ENCODE measurements around the gene ZC3H7A.
A peak's percentile ranks its signal among the peaks of the same experiment; 100 is the strongest.

ZC3H7A gene

DNA sequence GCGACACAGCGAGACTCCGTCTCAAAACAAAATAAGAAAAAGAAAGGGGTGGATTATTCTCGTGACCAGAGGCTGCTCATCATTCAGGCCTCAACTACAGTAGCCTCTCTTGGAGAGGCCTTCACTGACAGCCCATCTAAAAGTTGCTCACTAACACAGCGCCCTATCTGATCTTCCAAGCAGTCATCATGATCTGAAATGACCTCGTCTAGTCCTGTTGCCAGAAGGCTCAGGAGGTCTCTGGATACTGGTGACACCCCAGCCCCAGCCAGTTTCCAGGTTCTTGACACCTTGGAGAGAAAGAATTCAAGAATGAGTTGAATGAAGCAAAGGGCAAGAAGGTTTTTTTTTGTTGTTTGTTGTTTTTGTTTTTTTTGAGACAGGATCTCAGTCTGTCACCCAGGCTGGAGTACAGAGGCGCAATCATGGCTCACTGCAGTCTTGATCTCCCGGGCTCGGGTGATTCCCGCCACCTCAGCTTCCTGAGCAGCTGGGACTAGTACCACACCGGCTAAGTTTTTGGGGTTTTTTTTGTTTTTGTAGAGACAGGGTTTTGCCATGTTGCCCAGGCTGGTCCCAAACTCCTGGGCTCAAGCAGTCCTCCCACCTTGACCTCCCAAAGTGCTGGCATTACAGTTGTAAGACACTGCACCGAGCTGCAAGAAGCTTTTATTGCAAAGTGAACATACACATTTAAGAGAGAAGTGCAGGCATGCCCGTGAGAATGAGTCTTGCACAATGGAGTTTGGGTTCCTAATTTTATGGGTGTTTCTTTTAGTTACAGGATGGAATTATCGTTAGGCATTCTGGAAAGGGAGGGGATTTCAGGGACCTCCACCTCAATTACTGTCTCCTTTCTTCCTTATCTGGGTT, 2.7 kb upstream of the ZC3H7A start:
- no peaks in the 10 kb centered on the region for H3K9me3 ChIP-seq (ENCODE audit: control insufficient read depth, insufficient read depth, low read length)
- H3K27ac ChIP-seq (ENCODE audit: low read depth, low read length), result no peak overlapping the region
- H3K9ac ChIP-seq (ENCODE audit: low read depth, low read length), result no peak overlapping the region
- no peaks in the 10 kb centered on the region for H3K27me3 ChIP-seq (ENCODE audit: control insufficient read depth, insufficient read depth, low read length)
- H3K36me3 ChIP-seq (ENCODE audit: control insufficient read depth, insufficient read depth, low read length), result peaks cover 6% of the 10 kb centered on the region
- H3K4me3 ChIP-seq (ENCODE audit: low read depth, low read length), result no peak overlapping the region
- peaks cover 9% of the 10 kb centered on the region; the same call in 1 of the 2 replicates for H3K4me1 ChIP-seq (ENCODE audit: control insufficient read depth, insufficient read depth, low read length)

DNA sequence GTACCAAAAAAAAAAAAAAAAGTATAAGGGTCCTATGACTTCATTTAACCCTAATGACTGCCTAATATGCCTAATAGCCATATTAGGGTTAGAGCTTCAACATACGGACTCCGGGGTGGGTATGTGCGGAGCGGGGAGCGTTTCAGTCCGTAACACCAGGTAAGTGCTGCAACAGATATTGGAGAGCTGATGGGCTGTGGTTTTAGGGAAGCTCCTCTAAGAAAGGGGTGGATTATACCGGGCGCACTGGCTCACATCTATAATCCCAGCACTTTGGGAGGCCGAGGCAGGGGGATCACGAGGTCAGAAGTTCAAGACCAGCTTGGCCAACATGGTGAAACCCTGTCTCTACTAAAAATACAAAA, 1.9 kb upstream of the ZC3H7A start:
- no peak overlapping the region for H3K9ac ChIP-seq (ENCODE audit: low read depth, low read length)
- peak overlapping the region; percentile 88; the same call in 1 of the 2 replicates for H3K4me3 ChIP-seq (ENCODE audit: low read depth, low read length)
- no peak overlapping the region for H3K27ac ChIP-seq (ENCODE audit: low read depth, low read length)
- peaks cover 9% of the 10 kb centered on the region; the same call in 1 of the 2 replicates for H3K4me1 ChIP-seq (ENCODE audit: control insufficient read depth, insufficient read depth, low read length)
- H3K27me3 ChIP-seq (ENCODE audit: control insufficient read depth, insufficient read depth, low read length), result no peaks in the 10 kb centered on the region
- peaks cover 8% of the 10 kb centered on the region for H3K36me3 ChIP-seq (ENCODE audit: control insufficient read depth, insufficient read depth, low read length)
- no peaks in the 10 kb centered on the region for H3K9me3 ChIP-seq (ENCODE audit: control insufficient read depth, insufficient read depth, low read length)

DNA sequence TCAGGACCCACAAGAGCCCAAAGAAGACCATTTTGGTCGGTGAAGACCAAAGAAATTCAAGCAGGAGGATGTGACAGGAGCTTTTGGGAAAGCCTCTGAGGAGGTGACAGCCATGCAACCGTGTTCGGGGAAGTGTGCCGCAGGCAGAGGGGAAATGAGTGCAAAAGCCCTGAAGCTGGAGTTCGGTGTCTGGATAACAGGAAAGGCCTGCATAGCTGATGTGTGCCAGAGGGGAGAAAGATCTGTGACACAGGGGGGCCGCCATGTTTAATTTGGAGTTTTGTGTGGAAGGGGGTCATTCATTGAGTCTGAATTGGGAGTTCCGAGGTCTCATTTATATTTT, 870 bp upstream of the ZC3H7A start:
- H3K27me3 ChIP-seq (ENCODE audit: control insufficient read depth, insufficient read depth, low read length), result no peaks in the 10 kb centered on the region
- peak overlapping the region; percentile 88 for H3K4me3 ChIP-seq (ENCODE audit: low read depth, low read length)
- H3K9me3 ChIP-seq (ENCODE audit: control insufficient read depth, insufficient read depth, low read length), result no peaks in the 10 kb centered on the region
- H3K36me3 ChIP-seq (ENCODE audit: control insufficient read depth, insufficient read depth, low read length), result peaks cover 15% of the 10 kb centered on the region
- H3K4me1 ChIP-seq (ENCODE audit: control insufficient read depth, insufficient read depth, low read length), result peaks cover 9% of the 10 kb centered on the region; the same call in 1 of the 2 replicates
- H3K27ac ChIP-seq (ENCODE audit: low read depth, low read length), result peak overlapping the region; percentile 99
- H3K9ac ChIP-seq (ENCODE audit: low read depth, low read length), result peak overlapping the region; percentile 89

DNA sequence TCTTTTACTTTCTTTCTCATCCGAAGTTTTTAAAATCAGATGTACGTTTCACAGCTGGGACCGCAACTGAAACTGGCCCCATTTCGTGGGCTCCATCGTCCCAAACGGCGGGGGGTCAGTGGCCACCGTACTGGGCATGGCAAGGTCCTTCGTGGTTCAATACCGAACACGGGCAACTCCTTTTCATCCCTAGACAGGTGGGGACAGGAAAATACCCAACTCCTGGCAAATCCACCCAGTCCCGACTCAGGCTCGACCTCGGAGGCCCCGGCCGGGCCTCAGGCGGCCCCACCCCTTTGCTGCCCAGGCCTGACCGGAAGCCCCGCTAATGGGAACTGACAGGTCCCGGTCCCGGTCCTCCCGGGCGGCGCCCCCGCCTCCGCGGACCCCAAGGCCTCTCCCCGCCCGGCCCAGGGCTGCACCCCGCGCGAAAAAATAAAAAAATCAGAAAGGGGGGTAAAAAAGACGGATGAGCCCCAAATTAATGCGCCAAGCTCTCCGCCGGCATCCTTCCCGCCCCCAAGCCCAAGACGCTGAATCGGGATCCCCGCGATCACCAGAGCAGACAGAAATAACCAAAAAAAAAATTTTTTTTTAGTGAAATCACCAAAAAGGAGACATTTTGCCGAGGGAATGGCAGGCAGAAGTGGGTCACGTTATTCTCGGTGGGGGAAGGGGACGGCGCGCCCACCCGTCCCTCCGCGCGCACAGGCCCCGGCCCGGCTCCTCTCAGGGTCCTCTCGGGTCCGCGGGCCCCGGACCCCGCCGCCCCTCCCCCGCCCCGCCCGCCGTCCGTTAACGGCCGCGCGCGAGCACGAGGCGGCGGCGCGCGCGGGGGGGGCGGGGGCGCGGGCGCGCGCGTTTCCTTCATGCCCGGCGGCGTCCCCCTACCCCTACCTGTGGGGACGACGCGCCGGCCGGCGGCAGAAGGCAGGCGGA, 562 bp downstream of the ZC3H7A start:
- Histone ChIP-seq H3K9me3 (ENCODE audit: control insufficient read depth, insufficient read depth, low read length) (no peaks in the 10 kb centered on the region), H3K27ac (ENCODE audit: low read depth, low read length) (peak overlapping the region; percentile 82), H3K4me1 (ENCODE audit: control insufficient read depth, insufficient read depth, low read length) (peaks cover 9% of the 10 kb centered on the region; the same call in 1 of the 2 replicates), H3K27me3 (ENCODE audit: control insufficient read depth, insufficient read depth, low read length) (no peaks in the 10 kb centered on the region), H3K9ac (ENCODE audit: low read depth, low read length) (peak overlapping the region; percentile 72), H3K4me3 (ENCODE audit: low read depth, low read length) (peak overlapping the region; percentile 91), H3K36me3 (ENCODE audit: control insufficient read depth, insufficient read depth, low read length) (peaks cover 15% of the 10 kb centered on the region)

DNA sequence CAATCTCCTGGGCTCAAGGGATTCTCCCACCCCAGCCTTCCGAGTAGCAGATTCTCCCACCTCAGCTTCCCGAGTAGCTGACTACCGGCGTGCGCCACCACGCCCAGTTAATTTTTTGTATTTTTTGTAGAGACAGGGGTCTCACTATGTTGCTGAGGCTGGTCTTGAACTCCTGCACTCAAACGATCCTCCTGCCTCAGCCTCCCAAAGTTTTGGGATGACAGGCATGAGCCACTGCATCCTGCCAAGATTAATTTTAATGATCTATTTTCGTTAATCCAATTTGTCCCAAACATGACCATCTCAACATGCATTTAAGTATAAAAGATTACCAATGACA, 1.2 kb downstream of the ZC3H7A start:
- no peaks in the 10 kb centered on the region for H3K9me3 ChIP-seq (ENCODE audit: control insufficient read depth, insufficient read depth, low read length)
- no peaks in the 10 kb centered on the region for H3K27me3 ChIP-seq (ENCODE audit: control insufficient read depth, insufficient read depth, low read length)
- peaks cover 9% of the 10 kb centered on the region; the same call in 1 of the 2 replicates for H3K4me1 ChIP-seq (ENCODE audit: control insufficient read depth, insufficient read depth, low read length)
- no peak overlapping the region for H3K9ac ChIP-seq (ENCODE audit: low read depth, low read length)
- peak overlapping the region; percentile 82 for H3K27ac ChIP-seq (ENCODE audit: low read depth, low read length)
- peak overlapping the region; percentile 91 for H3K4me3 ChIP-seq (ENCODE audit: low read depth, low read length)
- H3K36me3 ChIP-seq (ENCODE audit: control insufficient read depth, insufficient read depth, low read length), result peaks cover 15% of the 10 kb centered on the region

DNA sequence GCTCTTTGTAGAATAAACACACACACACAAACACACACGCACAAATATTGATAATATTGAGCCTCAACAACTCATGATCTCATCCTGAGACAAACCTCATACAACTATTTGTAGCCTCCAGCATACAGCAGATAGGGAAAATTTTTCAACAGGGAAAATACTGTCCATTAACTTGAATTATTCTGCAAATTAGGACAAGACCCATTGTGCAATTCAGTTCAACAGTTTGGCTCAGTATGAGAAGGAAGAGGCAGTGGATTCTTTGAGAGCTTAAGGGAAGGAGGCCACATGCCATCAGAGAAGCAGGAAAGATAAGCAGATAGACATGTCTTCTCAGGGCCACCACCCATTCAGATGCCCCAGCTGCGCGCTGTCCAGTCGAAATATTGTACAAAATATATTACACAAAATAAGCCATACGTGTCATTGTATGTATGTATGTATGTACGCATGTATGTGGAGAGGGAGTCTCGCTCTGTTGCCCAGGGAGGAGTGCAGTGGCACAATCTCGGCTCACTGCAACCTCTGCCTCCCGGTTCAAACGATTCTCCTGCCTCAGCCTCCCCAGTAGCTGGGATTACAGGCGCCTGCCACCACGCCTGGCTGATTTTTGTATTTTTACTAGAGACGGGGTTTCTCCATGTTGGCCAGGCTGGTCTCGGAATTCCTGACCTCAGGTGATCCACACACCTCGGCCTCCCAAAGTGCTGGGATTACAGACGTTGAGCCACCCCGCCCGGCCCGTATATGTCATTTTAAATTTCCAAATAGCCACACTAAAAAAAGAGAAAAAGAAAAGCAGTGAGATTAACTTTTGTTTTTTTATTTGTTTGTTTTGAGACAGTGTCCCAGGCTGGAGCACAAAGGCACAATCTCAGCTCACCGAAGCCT, 1.8 kb downstream of the ZC3H7A start:
- no peaks in the 10 kb centered on the region for H3K27me3 ChIP-seq (ENCODE audit: control insufficient read depth, insufficient read depth, low read length)
- H3K9me3 ChIP-seq (ENCODE audit: control insufficient read depth, insufficient read depth, low read length), result no peaks in the 10 kb centered on the region
- peaks cover 9% of the 10 kb centered on the region; the same call in 1 of the 2 replicates for H3K4me1 ChIP-seq (ENCODE audit: control insufficient read depth, insufficient read depth, low read length)
- no peak overlapping the region for H3K9ac ChIP-seq (ENCODE audit: low read depth, low read length)
- H3K36me3 ChIP-seq (ENCODE audit: control insufficient read depth, insufficient read depth, low read length), result peaks cover 16% of the 10 kb centered on the region
- no peak overlapping the region for H3K27ac ChIP-seq (ENCODE audit: low read depth, low read length)
- peak overlapping the region; percentile 91; the same call in 1 of the 2 replicates for H3K4me3 ChIP-seq (ENCODE audit: low read depth, low read length)

DNA sequence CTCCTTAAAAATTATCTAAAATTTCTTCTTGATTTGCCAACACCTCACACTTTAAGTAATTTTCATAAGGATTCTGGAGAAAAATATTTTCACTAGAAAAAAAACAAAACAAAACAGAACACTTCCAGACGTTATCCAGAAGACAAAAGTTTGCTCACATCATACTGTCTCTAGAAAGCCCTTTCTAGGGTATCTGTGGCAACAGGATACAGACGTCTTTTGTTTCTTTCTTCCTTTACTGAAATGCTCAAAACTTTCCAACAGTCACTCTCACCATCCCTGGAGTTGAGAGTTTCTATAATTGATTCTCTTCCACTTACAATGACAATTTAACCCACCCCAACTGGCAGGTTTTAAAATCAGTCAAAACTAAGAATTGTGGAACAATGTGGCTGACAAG, 2.6 kb downstream of the ZC3H7A start:
- Histone ChIP-seq H3K27me3 (ENCODE audit: control insufficient read depth, insufficient read depth, low read length) (no peaks in the 10 kb centered on the region), H3K36me3 (ENCODE audit: control insufficient read depth, insufficient read depth, low read length) (peaks cover 20% of the 10 kb centered on the region), H3K4me1 (ENCODE audit: control insufficient read depth, insufficient read depth, low read length) (peaks cover 9% of the 10 kb centered on the region; the same call in 1 of the 2 replicates), H3K9ac (ENCODE audit: low read depth, low read length) (no peak overlapping the region), H3K4me3 (ENCODE audit: low read depth, low read length) (no peak overlapping the region), H3K9me3 (ENCODE audit: control insufficient read depth, insufficient read depth, low read length) (no peaks in the 10 kb centered on the region), H3K27ac (ENCODE audit: low read depth, low read length) (no peak overlapping the region)

DNA sequence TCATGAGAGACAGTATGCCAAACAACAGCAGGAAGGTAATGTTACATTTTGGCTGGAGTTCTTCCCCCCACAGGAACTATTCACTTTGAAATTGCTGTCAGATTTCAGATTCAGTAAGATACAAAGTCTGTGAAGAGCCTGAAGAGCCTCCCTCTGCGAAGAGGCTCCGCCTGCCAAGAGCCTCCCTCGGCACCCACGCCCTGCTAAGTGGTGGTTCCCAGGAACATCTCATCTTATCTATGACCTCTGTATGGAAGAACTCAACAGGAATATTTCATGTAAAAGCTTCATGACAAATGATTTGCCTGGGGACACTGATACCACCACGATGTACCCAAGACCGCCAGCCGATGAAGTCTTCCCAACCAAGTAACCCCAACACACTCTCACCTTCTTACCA, 3.2 kb downstream of the ZC3H7A start:
- H3K9me3 ChIP-seq (ENCODE audit: control insufficient read depth, insufficient read depth, low read length), result no peaks in the 10 kb centered on the region
- peaks cover 20% of the 10 kb centered on the region for H3K36me3 ChIP-seq (ENCODE audit: control insufficient read depth, insufficient read depth, low read length)
- H3K27ac ChIP-seq (ENCODE audit: low read depth, low read length), result no peak overlapping the region
- H3K4me1 ChIP-seq (ENCODE audit: control insufficient read depth, insufficient read depth, low read length), result peaks cover 8% of the 10 kb centered on the region; the same call in 1 of the 2 replicates
- no peaks in the 10 kb centered on the region for H3K27me3 ChIP-seq (ENCODE audit: control insufficient read depth, insufficient read depth, low read length)
- H3K4me3 ChIP-seq (ENCODE audit: low read depth, low read length), result no peak overlapping the region
- no peak overlapping the region for H3K9ac ChIP-seq (ENCODE audit: low read depth, low read length)

DNA sequence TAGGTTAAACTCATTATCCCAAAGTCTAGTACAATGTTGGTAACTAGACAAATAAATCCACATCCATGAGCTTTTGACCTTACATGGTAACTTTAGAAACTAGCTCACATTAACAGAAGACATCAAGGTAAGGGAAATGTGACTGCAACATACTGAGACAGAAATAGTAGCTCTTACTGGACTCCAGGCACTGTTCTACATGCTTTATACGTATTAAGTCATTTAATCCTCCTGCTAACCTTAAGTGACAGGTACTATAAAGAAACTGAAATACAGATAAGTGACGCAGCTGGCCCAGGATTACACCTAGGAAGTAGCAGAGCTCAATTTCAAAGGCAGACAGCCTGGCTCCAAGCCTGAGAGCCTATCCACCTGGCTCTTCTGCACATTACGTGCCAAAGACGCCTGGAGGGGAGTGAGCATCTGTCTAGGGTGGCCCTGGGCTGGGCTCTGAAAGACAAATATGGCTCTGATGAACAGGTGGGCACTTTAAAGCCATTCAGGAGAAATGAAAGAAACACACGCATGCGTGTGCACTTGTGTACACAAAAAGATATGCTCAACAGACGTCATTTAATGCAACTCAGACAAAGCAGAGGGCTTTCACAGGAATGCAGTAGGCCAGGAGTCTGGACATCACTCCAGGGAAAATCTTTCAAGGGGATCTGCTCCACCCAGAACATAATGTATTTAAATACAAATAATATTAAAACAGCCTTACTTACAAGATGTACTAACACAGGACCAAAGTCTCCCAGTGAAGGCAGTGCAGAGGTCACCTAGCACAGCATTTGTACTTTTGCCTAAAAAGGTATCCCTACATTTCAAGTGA, 4.4 kb downstream of the ZC3H7A start:
- H3K4me1 ChIP-seq (ENCODE audit: control insufficient read depth, insufficient read depth, low read length), result no peaks in the 10 kb centered on the region
- no peak overlapping the region for H3K4me3 ChIP-seq (ENCODE audit: low read depth, low read length)
- H3K36me3 ChIP-seq (ENCODE audit: control insufficient read depth, insufficient read depth, low read length), result peaks cover 20% of the 10 kb centered on the region
- H3K27ac ChIP-seq (ENCODE audit: low read depth, low read length), result no peak overlapping the region
- no peak overlapping the region for H3K9ac ChIP-seq (ENCODE audit: low read depth, low read length)
- no peaks in the 10 kb centered on the region for H3K27me3 ChIP-seq (ENCODE audit: control insufficient read depth, insufficient read depth, low read length)
- H3K9me3 ChIP-seq (ENCODE audit: control insufficient read depth, insufficient read depth, low read length), result no peaks in the 10 kb centered on the region
